MM.1S (cell line): ENCODE data around the gene RAB1B.

Experiments used
- CTCF ChIP-seq: fragments of 300-600 bp; sonication (generic); IDR thresholded peaks from 2 replicates; pipeline ENCODE4 v1.5.1; 2016; ENCODE audit warnings: antibody characterized with exemption, low read length, mixed read lengths
- EZH2 ChIP-seq: fragments of 300-600 bp; sonication (generic); optimal IDR thresholded peaks from 2 replicates; pipeline ENCODE3; 2017; ENCODE audit warnings: low read depth, mild to moderate bottlenecking, antibody characterized with exemption, low read length, mixed read lengths
- EZH2phosphoT487 ChIP-seq: fragments of 300-600 bp; sonication (generic); IDR thresholded peaks from 2 replicates; pipeline ENCODE4 v1.6.1; 2018; ENCODE audit warnings: antibody characterized with exemption, low read length

GRCh38 chr11:66294626-66295620 lies 26.5 kb downstream of the RAB1B start:
- no peak for TF ChIP-seq CTCF
- no peak for TF ChIP-seq EZH2
- TF ChIP-seq EZH2phosphoT487: no peak
